ENCODE results near the gene VPS26A.

VPS26A gene

DNA sequence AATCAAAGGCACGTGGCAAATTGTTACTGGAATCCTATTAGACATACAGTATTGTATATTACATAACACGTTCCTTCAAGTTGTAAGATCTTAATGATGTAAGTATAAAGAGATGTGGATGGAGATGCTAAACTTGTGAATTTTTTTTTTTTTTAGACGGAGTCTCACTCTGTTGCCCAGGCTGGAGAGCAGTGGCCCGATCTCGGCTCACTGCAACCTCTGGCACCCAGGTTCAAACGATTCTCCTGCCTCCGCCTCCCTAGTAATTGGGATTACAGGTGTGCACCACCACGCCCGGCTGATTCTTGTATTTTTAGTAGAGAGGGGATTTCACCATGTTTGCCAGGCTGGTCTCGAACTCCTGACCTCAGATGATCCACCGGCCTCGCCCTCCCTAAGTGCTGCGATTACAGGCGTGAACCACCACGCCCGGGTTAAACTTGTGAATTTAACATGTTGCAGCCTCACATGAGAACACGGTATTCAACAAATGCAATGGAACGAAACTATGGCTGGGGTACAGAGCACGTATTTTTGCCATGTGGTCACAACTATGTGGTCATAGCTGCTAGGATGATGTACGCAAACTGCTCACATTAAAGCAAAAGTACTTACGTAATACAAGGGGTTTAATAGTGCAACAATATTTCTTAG lies 55.2 kb downstream of the VPS26A start:
- no peak for DNase-seq (ENCODE audit: low spot score)

DNA sequence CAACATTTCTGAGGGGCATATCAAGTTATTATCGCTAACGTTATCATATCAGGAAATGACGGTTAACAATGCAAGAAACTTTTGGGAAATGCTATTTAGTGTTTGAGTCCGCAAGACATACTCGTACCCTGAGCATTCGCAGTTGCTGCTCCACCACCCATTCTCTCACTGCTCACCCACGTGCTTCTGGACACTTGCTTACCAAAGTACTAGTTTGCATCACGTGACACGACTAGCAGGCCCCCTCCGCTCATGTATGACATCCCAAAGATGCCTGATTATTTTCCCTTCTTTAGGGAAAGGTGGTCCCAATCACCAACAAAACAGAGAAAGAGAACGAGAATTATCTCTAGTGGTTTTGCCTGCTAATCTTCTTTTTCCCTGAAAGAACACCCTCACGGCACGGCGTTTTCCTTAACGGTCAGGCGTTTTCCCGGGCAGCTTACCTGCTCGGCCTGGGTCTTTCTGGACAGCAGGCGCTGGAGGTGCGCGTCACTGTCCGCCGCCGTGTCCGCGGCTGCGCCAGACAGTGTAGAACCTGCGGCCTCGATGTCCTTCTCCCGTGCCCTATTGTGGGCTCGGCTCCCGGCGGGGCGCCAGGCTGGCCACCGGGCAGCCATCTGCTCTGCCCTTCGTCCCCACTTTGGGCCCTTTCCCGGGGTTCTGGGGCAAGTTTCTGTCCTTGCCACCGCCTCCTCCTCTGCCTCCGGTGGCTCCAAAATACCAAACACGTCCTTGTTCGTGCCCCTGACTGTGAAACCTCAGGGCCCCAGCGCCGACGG lies 56.0 kb downstream of the VPS26A start, which contains the start of gene SUPV3L1:
Gene SUPV3L1, plus strand, starts transcription at position 492 of the 782 bp plus-strand sequence. Its CDS starts 58 bp downstream, at position 550.
- peak; percentile 98 for DNase-seq (ENCODE audit: low spot score)

DNA sequence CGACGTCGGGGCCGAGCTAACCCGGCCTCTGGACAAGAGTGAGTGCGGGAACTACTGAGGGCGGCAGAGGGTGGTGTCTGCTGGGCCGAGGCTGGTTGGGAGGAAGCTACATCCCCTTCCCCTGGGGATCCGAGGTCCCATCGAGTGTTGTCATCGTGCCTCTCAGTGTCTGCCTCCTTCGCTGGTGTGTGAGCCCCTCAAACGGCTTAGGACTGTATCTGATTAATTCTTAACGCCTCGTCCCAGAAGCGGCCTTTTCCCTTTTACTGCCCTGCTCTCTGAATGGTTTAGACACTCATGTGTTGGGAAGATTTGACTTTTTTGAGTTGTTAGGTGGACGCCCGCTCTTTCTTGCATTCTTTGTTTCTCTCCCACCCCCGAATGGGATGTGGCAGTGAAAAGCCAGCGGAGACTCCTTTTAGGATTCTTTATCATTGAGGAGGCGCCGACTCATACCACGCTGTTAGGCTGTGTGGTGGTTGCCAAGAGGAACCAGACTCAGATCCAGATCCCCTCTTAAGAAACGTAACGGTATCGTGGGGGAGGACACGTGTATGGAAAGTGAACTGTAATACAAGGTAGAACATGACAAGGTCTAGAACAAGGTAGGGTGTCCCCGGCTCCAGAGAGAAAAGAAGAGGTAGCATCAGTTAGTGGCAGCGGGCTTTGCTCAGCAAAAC lies 56.7 kb downstream of the VPS26A start:
- no peak for DNase-seq (ENCODE audit: low spot score)

DNA sequence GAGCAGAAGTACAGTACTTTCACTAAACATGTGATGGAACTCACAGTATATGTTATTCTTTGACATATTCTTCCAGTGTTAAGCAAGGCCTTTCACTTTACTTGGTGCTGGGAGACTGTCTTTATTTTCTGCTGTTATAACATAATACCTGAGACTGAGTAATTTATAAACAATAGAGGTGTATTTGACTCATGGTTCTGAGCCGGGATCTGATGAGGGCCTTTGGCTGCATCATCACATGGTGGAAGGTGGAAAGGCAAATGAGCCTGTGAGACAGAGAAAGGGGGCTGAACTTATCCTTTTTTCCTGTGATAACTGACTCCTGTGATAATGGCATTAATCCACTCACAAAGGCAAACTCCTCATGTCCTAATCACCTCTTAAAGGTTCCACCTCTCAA lies 57.5 kb downstream of the VPS26A start:
- DNase-seq (ENCODE audit: low spot score), result no peak

DNA sequence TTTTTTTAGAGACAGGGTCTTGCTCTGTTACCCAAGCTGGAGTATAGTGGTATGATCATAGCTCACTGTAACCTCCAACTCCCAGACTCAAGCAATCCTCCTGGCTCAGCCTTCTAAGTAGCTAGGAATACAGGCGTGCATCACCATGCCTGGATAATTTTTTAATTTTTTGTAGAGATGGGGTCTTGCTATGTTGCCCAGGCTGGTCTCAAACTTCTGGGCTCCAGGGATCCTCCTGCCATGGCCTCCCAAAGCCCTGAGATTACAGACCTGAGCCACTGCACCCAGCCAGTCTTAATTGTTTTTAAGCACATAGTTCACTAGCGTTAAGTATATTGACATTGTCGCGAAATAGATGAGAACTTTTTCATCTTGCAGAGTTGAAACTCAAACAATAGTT lies 58.0 kb downstream of the VPS26A start:
- no peak for DNase-seq (ENCODE audit: low spot score)

DNA sequence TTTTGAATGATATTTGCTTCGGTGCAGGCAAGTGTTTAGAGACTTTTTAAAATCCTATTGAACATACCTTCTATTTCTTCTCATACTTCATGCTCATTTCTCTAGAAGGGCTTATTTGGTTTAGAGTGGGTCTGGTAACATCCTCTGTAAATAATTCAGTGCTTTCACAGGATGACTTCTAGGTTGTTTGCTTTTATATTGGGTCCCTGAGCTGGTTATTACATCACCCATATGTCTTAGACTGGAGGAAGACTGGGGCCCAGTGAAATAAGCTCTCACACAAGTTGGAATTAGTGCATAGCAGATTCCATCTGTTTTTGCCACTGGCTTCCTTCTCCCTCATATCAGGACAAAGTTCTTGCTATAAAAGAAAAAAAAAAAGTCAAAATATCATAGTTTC lies 62.5 kb downstream of the VPS26A start:
- no peak for DNase-seq (ENCODE audit: low spot score)

DNA sequence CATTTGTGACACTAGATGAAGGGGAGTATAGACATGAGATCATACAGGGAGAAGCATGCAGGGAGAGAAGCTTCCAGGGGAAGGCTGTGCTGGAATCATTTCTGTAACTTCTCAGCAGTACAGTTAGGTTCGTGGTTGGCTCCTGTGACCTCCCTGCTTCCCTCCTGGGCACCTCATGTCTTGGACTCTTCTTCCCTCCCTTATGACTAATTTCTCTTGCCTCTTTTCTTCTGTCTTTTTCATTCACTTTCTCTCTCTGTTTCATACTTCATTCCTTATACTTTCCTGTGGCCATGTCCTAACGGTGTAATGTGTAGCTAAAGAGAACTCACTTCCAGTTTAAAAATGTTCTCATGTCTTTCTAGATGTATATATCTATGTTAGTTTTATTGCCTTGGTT lies 77.1 kb downstream of the VPS26A start:
- DNase-seq (ENCODE audit: low spot score), result no peak

DNA sequence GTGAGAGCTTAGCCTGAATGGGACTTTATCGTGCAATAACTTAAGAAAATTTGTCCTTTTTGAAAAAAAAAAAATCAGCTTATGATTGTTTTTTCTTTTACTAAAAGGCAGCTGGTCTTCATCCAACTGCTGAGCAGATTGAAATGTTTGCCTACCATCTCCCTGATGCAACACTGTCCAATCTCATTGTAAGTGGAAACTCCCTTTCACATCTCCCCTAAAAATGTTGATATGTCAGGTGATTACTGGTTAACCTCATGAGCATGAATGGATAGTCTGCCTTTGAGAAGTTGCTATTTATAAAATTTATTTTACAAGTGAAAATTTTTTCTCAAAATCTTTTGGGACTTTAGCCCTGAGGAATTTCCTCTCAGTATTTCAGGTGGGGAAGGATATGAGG lies 78.4 kb downstream of the VPS26A start:
- no peak for DNase-seq (ENCODE audit: low spot score)

DNA sequence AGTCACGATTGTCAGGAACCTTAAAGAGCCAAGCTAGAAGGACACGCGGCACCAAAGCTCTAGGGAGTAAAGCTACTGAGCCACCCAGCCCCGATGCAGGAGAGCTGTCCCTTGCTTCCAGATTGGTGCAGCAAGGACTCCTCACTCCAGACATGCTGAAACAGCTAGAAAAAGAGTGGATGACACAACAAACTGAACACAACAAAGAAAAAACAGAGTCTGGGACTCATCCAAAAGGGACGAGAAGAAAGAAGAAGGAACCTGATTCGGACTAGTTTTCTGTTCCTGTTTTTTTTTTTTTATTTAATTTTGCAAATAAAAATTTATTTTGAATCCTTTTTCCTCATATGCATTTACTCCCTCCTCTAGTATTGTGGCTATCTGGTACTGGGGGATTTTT lies 84.8 kb downstream of the VPS26A start:
- DNase-seq (ENCODE audit: low spot score), result no peak

DNA sequence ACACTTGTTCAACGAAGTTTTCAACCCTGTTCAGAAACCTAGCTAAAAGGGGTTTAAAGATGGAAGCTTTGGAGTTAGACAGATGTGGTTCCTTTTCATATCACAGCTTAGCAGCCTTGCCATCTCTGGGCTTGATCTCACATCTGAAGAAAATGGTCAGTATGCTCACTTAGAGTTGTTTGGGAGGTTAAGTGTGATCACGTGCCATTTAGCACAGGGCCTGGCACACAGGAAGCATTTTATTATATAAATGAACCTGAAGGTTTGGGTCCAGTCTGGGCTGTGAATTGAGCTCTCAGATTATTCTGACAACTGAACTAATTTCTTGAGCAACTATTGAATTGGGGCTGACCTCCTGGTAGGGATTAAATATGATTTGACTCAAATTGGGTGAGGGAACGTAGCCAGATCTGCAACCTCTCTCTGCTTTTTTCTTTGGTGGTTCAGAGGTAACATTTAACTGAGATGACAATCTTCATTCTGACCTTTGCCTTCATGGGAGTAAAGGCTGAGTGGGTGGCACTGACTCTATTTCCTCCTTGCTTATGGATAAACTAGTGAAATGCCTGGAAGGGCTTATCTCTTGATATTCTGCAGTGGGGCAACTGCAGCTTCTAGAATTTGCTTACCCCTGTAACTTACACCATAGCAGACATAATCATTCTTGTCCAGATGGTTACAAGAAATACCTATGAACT lies 86.0 kb downstream of the VPS26A start:
- no peak for DNase-seq (ENCODE audit: low spot score)

DNA sequence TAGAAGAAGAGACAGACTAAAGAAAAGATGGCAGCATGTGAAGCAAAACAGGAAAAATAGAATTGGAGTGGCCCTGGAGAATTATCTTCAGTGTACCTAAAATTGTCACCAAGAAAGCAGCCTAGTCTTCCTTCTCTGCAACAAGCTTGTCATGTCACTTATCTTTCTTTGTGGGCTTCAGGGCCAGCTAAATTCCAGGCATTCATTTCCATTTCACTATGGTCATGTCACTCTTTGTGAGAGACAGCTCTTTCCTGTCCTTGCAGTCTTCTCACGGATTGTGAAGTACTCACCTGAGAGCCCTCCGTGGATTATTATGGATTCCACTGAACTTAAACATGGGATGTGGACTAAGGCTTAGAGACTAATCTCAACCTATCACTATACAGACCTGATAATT lies 87.1 kb downstream of the VPS26A start:
- no peak for DNase-seq (ENCODE audit: low spot score)

DNA sequence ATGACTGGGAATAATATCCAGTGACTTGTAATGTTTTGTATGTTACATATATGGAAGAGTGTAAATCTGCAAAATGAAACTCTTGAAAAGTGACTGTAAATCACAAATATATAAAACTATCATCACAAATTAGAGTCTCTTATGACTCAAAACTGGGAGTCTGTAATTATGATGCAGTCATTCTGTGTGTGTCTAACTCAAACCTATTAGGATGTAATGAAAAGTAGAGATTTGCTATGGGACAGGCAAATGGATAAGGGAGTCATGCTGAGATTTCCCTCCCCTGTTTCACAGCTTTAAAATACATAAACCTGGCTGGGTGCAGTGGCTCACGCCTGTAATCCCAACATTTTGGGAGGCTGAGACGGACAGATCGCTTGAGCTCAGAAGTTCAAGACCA lies 87.5 kb downstream of the VPS26A start:
- DNase-seq (ENCODE audit: low spot score), result no peak

DNA sequence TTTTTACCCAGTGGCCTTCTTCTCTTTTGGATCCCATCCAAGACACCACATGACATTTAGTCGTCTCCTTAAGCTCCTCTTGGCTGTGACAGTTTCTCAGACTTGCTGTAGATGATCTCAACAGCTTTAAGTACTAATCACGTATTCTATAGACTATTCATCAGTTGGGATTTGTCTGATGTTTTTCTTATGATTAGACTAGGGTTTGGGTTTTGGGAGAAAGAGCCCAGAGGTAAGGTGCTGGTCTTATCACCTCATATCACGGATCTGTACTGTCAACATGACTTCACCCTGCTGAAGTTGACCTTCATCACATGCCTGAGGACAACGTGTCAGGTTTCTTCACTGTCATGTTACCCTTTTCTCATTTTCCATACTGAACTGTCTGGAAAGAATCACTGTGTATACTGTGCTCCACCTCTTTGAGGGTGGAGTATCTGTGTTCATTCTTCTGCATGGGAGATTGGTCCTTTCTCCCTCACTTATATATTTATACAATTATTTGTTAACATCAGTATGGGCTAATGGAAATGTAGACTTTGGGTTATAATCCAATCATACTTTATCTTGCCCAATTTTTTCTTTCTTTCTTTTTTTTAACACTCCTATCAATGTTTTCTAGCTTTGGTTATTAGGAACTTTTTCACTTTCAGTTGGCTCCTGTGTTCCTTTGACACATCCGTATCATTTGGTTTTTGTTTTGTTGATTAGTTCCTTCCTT lies 89.8 kb downstream of the VPS26A start:
- DNase-seq (ENCODE audit: low spot score), result no peak

DNA sequence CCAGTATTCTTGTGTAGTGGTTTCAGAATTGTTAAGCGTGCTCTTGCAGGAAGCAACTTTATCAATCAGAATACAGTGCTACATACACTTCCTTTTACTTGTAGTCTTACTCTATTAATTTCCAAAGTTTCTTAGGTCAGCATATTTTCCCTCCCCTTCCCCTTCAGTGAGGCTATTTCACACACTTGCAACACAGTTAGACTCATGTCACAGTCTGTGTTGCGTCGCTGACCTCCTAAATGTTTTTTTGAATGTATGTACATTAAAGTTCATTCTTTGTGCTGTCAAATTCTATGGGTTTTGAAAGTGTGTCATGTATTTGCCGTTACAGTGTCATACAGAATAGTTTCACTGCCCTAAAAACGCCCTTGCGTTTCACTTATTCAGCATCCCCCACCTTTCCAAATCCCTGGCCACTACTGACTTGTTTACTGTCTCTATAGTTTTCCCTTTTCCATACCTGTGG lies 90.7 kb downstream of the VPS26A start:
- no peak for DNase-seq (ENCODE audit: low spot score)

DNA sequence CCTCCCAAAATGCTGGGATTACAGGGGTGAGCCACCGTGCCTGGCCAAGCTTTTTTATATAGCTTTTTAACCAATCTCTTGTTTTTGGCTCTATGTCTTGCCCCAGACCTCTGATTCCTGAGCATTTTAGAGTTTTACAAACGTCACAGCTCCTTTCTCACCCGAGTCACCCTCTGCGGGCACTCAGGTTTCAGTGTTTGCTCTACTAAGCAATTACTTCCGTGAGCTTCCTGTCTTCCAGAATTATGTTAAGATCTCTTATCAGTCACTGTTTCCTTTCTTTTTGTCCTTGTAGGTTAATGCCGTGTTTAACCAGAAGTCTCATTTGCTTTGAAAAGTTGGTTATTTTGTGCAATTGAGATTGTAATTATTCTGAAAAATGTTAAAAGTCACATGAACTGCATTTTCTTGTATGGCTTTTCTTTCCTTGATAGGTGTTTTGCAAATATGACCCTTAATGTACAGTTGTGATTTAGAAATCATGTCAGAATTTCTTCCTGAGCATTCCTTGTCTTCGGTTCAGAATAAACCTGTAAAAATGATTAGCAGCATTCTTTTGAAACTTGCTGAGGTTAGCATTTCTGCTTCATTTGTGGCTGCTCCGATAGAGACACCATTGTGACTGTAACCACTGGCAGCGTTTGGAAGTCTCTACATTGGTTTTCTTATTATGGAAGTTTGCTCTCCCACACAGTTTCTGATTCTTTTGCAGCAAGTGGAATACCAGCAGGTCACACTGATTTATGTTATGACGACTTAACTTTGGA lies 91.6 kb downstream of the VPS26A start:
- no peak for DNase-seq (ENCODE audit: low spot score)

DNA sequence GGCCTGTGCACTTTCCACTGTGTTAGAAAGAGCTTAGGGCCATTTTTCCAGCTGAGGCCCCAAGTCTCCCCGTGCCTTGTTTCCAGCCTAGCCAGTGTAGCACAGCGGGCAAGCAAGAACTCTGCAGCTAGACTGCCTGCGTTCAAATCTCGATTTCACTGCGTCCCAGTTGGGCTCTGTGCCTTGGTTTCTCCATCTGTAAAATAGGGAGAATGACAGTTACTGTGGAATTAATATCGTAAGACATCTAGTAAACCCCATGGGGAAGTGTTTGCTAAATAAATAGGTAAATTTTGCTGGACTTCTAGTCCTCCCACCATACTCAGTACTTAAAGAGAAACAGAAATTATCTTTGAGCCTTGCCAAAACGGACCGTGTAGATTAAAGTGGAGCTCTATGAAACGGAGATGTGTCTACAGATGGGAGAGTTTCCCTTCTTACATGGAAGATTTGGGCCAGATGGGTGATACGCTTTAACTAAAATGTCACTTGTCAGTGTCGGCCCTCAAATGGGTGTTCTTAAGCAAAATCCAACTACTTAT lies 92.7 kb downstream of the VPS26A start:
- DNase-seq (ENCODE audit: low spot score), result no peak

DNA sequence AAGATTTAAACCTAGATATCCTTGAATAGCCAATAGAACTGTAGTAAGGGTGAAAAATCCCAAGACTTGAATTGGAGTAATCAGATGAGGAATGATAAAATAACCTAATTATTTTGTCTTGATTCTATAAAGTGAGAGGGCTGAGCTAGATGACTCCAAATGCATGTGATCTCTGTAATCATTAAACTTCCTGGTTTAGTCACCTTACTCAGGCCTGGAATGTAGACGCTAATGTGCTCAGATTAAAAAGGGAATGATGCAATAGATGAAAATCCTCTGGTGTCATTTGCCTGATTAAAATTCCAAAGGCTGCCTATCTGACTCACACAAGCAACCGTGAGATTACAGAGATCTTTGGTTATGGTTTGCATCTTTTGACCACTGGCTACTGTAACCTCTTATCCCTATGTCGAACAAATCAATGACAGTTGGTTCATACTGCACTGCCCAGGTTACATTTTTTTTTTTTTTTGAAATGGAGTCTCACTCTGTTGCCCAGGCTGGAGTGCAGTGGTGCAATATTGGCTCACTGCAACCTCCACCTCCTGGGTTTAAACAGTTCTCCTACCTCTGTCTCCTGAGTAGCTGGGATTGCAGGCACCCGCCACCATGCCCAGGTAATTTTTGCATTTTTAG lies 93.3 kb downstream of the VPS26A start:
- DNase-seq (ENCODE audit: low spot score), result no peak

DNA sequence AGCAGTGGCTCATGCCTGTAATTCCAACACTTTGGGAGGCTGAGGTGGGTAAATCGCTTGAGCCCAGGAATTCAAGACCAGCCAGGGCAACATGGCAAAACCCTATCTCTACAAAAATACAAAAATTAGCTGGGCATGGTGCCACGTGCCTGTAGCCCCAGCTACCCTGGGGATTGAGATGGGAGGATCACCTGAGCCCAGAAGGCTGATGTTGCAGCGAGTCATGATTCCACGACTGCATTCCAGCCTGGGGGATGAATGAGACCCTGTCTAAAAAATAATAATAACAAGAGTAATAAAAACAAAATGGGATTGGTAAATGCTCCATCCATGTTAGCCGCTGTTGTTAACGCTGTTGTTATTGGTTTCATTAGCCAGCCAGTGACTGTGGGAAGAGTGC lies 94.9 kb downstream of the VPS26A start:
- no peak for DNase-seq (ENCODE audit: low spot score)

DNA sequence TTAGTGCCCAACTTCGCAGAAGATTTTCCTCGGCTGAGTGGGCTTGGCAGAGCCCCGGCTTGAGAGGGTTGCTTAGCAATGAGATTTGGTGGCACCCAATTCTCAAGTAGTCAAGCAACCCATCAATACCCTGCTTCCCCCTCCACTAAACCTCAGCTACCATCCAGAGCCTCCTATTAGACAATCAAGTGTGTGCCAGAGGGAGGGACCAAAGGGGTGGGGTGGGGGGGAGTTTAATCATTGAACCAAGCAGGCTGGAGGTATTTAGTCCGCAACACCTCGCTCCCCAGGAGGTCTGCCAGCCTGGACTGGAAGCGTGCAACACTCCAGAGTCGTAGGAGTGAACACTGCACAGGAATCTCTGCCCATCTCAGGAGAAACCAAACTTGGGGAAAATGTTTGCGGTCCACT lies 96.1 kb downstream of the VPS26A start, which contains the start of gene HKDC1:
Gene HKDC1, plus strand, starts transcription at position 292 of the 411 bp plus-strand sequence. Its CDS starts 104 bp downstream, at position 396.
- no peak for DNase-seq (ENCODE audit: low spot score)

DNA sequence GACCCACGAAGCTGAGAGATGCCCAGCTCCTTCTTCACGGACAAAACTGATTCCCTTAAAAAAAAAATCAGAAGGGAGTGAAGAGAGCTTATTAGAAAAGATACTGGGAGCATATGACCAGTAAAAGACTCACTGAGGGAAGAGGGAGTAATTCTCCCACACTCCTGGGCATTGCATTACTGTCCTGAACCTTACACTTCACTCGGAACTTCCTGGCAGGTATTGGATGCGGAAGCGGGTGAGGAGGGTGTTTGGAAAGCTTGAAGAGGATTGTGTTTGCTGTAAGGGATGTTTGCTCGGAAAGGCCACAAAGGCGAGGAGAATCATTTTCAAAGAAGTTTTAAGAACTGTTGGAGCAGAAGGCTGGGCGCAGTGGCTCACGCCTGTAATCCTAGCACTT lies 96.5 kb downstream of the VPS26A start:
- DNase-seq (ENCODE audit: low spot score), result no peak
